K562 (cell line): ENCODE measurements around the gene COMMD9. TPM values are rescaled to one million over a fixed set of nuclear protein-coding genes. Genes with fewer than 3 reads are reported as not detected.

Experiments
- ATAC-seq: fragments of 200-7000 bp; cut with Tn5 transposase; 3 replicates; pipeline ENCODE4 v1.9.1; 2020; ENCODE audit warnings: moderate library complexity
- BruUV-seq: library from RNA; stranded (reverse); fragments of 400-500 nt; replicated peaks from 2 replicates; lab custom pipeline; 2021; lab: Mats Ljungman, UMichigan
- CTCF ChIA-PET: fragments of 300-600 bp; formaldehyde crosslinking; extraction: SDS; loops from one replicate; lab custom pipeline; 2021; ENCODE audit warnings: low intra/inter-chr PET ratio; lab: Yijun Ruan, JAX
- POLR2A ChIA-PET: fragments of 300-600, 350-650 bp; sonication (Branson Sonifier 250); formaldehyde crosslinking; extraction: SDS; loops from one replicate; lab custom pipeline; 2021; ENCODE audit warnings: antibody characterized with exemption, inconsistent platforms; lab: Yijun Ruan, JAX
- DNase-seq, 4 experiments: peaks; one replicate each; pipeline versions ENCODE4 v3.0.0 to v3.0.0-alpha.2; 2011 to 2018; ENCODE audit warnings: low spot score in 3 of 4, mixed read lengths in 3 of 4; ENCODE audit errors: extremely low read depth in 1 of 4
- FAIRE-seq: peaks from 2 replicates; lab custom pipeline; 2011; peaks lifted over from hg19 to GRCh38; lab: Jason Lieb, UNC
- H2AFZ ChIP-seq: 2 replicates; pipeline ENCODE4 v1.6.0; 2011; ENCODE audit warnings: low read depth, low read length, control low read depth, inconsistent platforms
- H3K27ac ChIP-seq: fragments of 200-600 bp; 3 replicates; pipeline ENCODE4 v1.8.0; 2011; ENCODE audit warnings: low read depth, mild to moderate bottlenecking, control low read depth, inconsistent platforms, low read length, moderate library complexity, mixed read lengths; ENCODE audit errors: extremely low read depth
- H3K27me3 ChIP-seq, 2 experiments: fragments of 300-600 bp in 1 of 2; 2 replicates in 1 of 2; 3 replicates in 1 of 2; pipeline versions ENCODE4 v1.6.0 to v1.8.0; 2011; ENCODE audit warnings: inconsistent platforms in 2 of 2, low read length in 2 of 2, mild to moderate bottlenecking in 1 of 2, mixed read lengths in 1 of 2, moderate library complexity in 1 of 2; ENCODE audit not compliant: control insufficient read depth in 2 of 2, insufficient read depth in 2 of 2
- H3K36me3 ChIP-seq: fragments of 300-600 bp; 3 replicates; pipeline ENCODE4 v1.8.0; 2011; ENCODE audit warnings: mild to moderate bottlenecking, low read length, inconsistent platforms; ENCODE audit not compliant: control insufficient read depth, insufficient read depth
- H3K4me1 ChIP-seq, 2 experiments: fragments of 200-600 bp in 1 of 2; replicated peaks in 1 of 2; 2 replicates in 1 of 2; 3 replicates in 1 of 2; pipeline versions ENCODE4 v1.5.1 to v1.8.0; 2011; ENCODE audit warnings: inconsistent platforms in 2 of 2, low read length in 2 of 2, mild to moderate bottlenecking in 1 of 2, mixed read lengths in 1 of 2, moderate library complexity in 1 of 2; ENCODE audit not compliant: control insufficient read depth in 2 of 2, insufficient read depth in 2 of 2
- H3K4me2 ChIP-seq: 2 replicates; pipeline ENCODE4 v1.6.1; 2011; ENCODE audit warnings: low read length, control low read depth, inconsistent platforms, mixed read lengths; ENCODE audit not compliant: insufficient read depth
- H3K4me3 ChIP-seq: fragments of 200-600 bp; sonication (generic), shearing (Covaris generic); 2 replicates; pipeline ENCODE4 v1.5.1; 2016; ENCODE audit warnings: control low read depth, inconsistent platforms
- H3K79me2 ChIP-seq: fragments of 200-600 bp; 3 replicates; pipeline ENCODE4 v1.8.0; 2011; ENCODE audit warnings: low read length, inconsistent platforms; ENCODE audit not compliant: control insufficient read depth, insufficient read depth
- H3K9ac ChIP-seq, 2 experiments: 2 replicates each; pipeline versions ENCODE4 v1.6.0 to v1.6.1; 2011; ENCODE audit warnings: low read depth in 2 of 2, low read length in 2 of 2, control low read depth in 1 of 2, inconsistent platforms in 1 of 2, mild to moderate bottlenecking in 1 of 2, mixed read lengths in 1 of 2; ENCODE audit not compliant: insufficient read depth in 1 of 2
- H3K9me1 ChIP-seq: one replicate; pipeline ENCODE4 v1.6.0; 2011; ENCODE audit warnings: inconsistent platforms, mild to moderate bottlenecking, low read length, moderate library complexity; ENCODE audit not compliant: control insufficient read depth, insufficient read depth
- H3K9me3 ChIP-seq: replicated peaks from 2 replicates; pipeline ENCODE4 v1.5.1; 2011; ENCODE audit warnings: low read depth, low read length, inconsistent platforms; ENCODE audit not compliant: control insufficient read depth, insufficient read depth
- H4K20me1 ChIP-seq: replicated peaks from 2 replicates; pipeline ENCODE4 v1.6.1; 2011; ENCODE audit warnings: low read length, inconsistent platforms, mixed read lengths; ENCODE audit not compliant: control insufficient read depth, insufficient read depth
- ARHGAP35 ChIP-seq: fragments of 450-650 bp; IDR thresholded peaks from 2 replicates; pipeline ENCODE4 v1.6.1; 2018; ENCODE audit not compliant: partially characterized antibody
- CHD4 ChIP-seq: fragments of 200-600 bp; sonication (generic); IDR thresholded peaks from 3 replicates; pipeline ENCODE4 v1.6.1; 2012; ENCODE audit warnings: low read depth, mild to moderate bottlenecking, mixed read lengths, low read length, inconsistent platforms; ENCODE audit not compliant: insufficient read depth, insufficient replicate concordance, poor library complexity, severe bottlenecking
- ELK3 ChIP-seq: fragments of 450-650 bp; formaldehyde crosslinking; IDR thresholded peaks from 2 replicates; pipeline ENCODE4 v1.4.0; 2020; ENCODE audit warnings: mild to moderate bottlenecking
- HMBOX1 ChIP-seq: sonication (generic); IDR thresholded peaks from 2 replicates; pipeline ENCODE4 v1.6.1; 2016
- NFIC ChIP-seq: fragments of 450-650 bp; IDR thresholded peaks from 2 replicates; pipeline ENCODE4 v1.6.1; 2017; ENCODE audit warnings: mild to moderate bottlenecking, inconsistent platforms
- PRPF4 ChIP-seq: fragments of 200-400 bp; formaldehyde crosslinking; IDR thresholded peaks from one replicate; pipeline ENCODE4 v1.6.1; 2017; ENCODE audit warnings: low read length, low read depth, mild to moderate bottlenecking; ENCODE audit not compliant: insufficient read depth, poor library complexity, severe bottlenecking
- RAD51 ChIP-seq: fragments of 450-650 bp; IDR thresholded peaks from 2 replicates; pipeline ENCODE4 v1.7.1; 2016; ENCODE audit warnings: low read depth, mild to moderate bottlenecking, borderline replicate concordance
- SAFB ChIP-seq: fragments of 200-400 bp; formaldehyde crosslinking; IDR thresholded peaks from 2 replicates; pipeline ENCODE4 v1.6.1; 2017; ENCODE audit warnings: low read depth, low read length, borderline replicate concordance
- SIN3A ChIP-seq, 2 experiments: fragments of 150-350 bp in 1 of 2; IDR thresholded peaks; 2 replicates each; pipeline ENCODE4 v1.6.1; 2011 to 2016; ENCODE audit warnings: borderline replicate concordance in 2 of 2, low read depth in 2 of 2, low read length in 2 of 2, mild to moderate bottlenecking in 2 of 2, moderate library complexity in 2 of 2; ENCODE audit not compliant: control insufficient read depth in 1 of 2
- SNAPC5 ChIP-seq: fragments of 250-450 bp; sonication (Bioruptor Pico); IDR thresholded peaks from 2 replicates; pipeline ENCODE4 v1.8.0; 2021; ENCODE audit warnings: moderate library complexity, mild to moderate bottlenecking, inconsistent platforms
- SP2 ChIP-seq: IDR thresholded peaks from 2 replicates; pipeline ENCODE4 v1.6.1; 2011; ENCODE audit warnings: mild to moderate bottlenecking, low read depth, low read length, moderate library complexity; ENCODE audit not compliant: poor library complexity, severe bottlenecking; ENCODE audit errors: extremely low read depth
- STAT5B ChIP-seq: fragments of 250-450 bp; sonication (Bioruptor Pico); IDR thresholded peaks from 2 replicates; pipeline ENCODE4 v1.8.0; 2021; ENCODE audit warnings: mild to moderate bottlenecking, inconsistent platforms
- ZBTB11 ChIP-seq, 3 experiments: fragments of 200-800 bp in 1 of 3; fragments of 250-450 bp in 1 of 3; fragments of 450-650 bp in 1 of 3; sonication (Bioruptor Pico) in 1 of 3; sonication (Bioruptor generic) in 1 of 3; formaldehyde crosslinking in 1 of 3; IDR thresholded peaks; 2 replicates each; pipeline versions ENCODE4 v1.6.1 to v1.8.0; 2016 to 2022; ENCODE audit warnings: mild to moderate bottlenecking in 2 of 3, missing genetic modification characterization in 2 of 3, missing compliant biosample characterization in 1 of 3, moderate library complexity in 1 of 3
- ZNF384 ChIP-seq: IDR thresholded peaks from 2 replicates; pipeline ENCODE4 v1.6.1; 2012; ENCODE audit warnings: low read depth, low read length, improper control_type of control experiment
- WGBS: fragments of 100-300 bp; shearing (Covaris generic); methylation state at CpG from one replicate; pipeline ENCODE4 v1.1.6; 2016; ENCODE audit warnings: low coverage, mixed read lengths; ENCODE audit not compliant: insufficient coverage; ENCODE audit errors: missing lambda C conversion rate; 5-methylcytosine and 5-hydroxymethylcytosine counted together
- in situ Hi-C: fragments of 300-500 bp; cut with MboI; formaldehyde crosslinking; loops from 4 replicates; pipeline ENCODE4 v1.15.0; 2018; ENCODE audit warnings: inconsistent platforms, mixed read lengths
- intact Hi-C: fragments of 100-400 bp; cut with micrococcal nuclease; formaldehyde crosslinking; loops from 2 replicates; pipeline ENCODE4 v1.14.2; 2022
- polyA plus RNA-seq, 8 experiments: library from polyadenylated mRNA; depleted of rRNA in 4 of 8; stranded (reverse) in 5 of 8; unstranded in 3 of 8; fragments of >200 nt; fragmentation: Nextera tagmentation in 2 of 8; fragmentation: Illumina TruSeq in 1 of 8; extraction: Ambion mirVana in 2 of 8; extraction: Trizol in 1 of 8; gene quantifications; 2 replicates each; pipeline versions ENCODE4 v1.2.1 to v1.2.3, GENCODE V29; 2011 to 2014; ENCODE audit warnings: inconsistent platforms in 1 of 8, missing spikeins in 1 of 8
- total RNA-seq, 7 experiments: library from RNA; depleted of rRNA in 6 of 7; stranded (reverse); fragments of >200 nt in 6 of 7; fragmentation: Illumina TruSeq in 2 of 7; extraction: Trizol in 2 of 7; gene quantifications; 2 replicates each; pipeline versions ENCODE4 v1.2.1 to v1.2.3, GENCODE V29; 2011 to 2021; ENCODE audit warnings: low replicate concordance in 1 of 7

The COMMD9 gene
- total and polyA plus RNA-seq, 9 of the 15 experiments (the other 6 are each of a cell fraction or from before 2014, with no cell fraction given) = 27.3 to 121 (median 48.0) TPM

GRCh38 chr11:36313750-36314433, 24.7 kb upstream of the COMMD9 start:
- intact Hi-C loops = no loop called here
- Histone ChIP-seq H3K4me3 (no peak overlapping the region), H3K36me3 (no peaks in the 10 kb centered on the region), H3K9me1 (no peaks in the 10 kb centered on the region), H3K27me3 (peaks cover 9 to 11% of the 10 kb centered on the region in 2 experiments; a peak in 2 of 5 replicates), H3K9ac (no peak overlapping the region), H2AFZ (no peak overlapping the region), H3K4me1 (no peaks in the 10 kb centered on the region), H3K27ac (no peak overlapping the region), H3K79me2 (no peaks in the 10 kb centered on the region), H3K4me2 (no peak overlapping the region), H3K9me3 (no peaks in the 10 kb centered on the region), H4K20me1 (no peaks in the 10 kb centered on the region)
- DNase-seq (no peak), ATAC-seq (no peak), FAIRE-seq (no peak)
- CTCF ChIA-PET = no interaction called here
- BruUV-seq = no TSS peak
- POLR2A ChIA-PET = interaction anchor here (1.4 kb wide), 1 partner anchor 164 kb away, joined by 3 read pairs; no protein-coding TSS in a partner anchor
- WGBS = 2% methylated on average over 3 of the region's 3 CpGs
- in situ Hi-C loops = no loop called here
- TF ChIP-seq RAD51 (no peak), SNAPC5 (no peak), SAFB (no peak), STAT5B (CRISPR knock-in tag) (no peak), CHD4 (no peak), NFIC (no peak), ZBTB11 (CRISPR knock-in tag; IDR thresholded peaks at IDR 0.05) (no peak), SIN3A (IDR thresholded peaks at IDR 0.05; ENCODE audit: borderline replicate concordance in 2 of 2, control insufficient read depth in 1 of 2, low read depth in 2 of 2, low read length in 2 of 2) (no peak), HMBOX1 (no peak), PRPF4 (no peak), ELK3 (CRISPR knock-in tag) (no peak), SP2 (no peak), ARHGAP35 (no peak), ZNF384 (no peak)
